HG02759 (cell line): ENCODE data around the gene GAK.

ENCODE experiments used
- ATAC-seq: cut with Tn5 transposase; IDR thresholded peaks from one replicate; pipeline ENCODE4 v1.9.1; 2021; ENCODE audit warnings: mild to moderate bottlenecking, moderate library complexity; ENCODE audit not compliant: unreplicated experiment

The GAK gene

DNA sequence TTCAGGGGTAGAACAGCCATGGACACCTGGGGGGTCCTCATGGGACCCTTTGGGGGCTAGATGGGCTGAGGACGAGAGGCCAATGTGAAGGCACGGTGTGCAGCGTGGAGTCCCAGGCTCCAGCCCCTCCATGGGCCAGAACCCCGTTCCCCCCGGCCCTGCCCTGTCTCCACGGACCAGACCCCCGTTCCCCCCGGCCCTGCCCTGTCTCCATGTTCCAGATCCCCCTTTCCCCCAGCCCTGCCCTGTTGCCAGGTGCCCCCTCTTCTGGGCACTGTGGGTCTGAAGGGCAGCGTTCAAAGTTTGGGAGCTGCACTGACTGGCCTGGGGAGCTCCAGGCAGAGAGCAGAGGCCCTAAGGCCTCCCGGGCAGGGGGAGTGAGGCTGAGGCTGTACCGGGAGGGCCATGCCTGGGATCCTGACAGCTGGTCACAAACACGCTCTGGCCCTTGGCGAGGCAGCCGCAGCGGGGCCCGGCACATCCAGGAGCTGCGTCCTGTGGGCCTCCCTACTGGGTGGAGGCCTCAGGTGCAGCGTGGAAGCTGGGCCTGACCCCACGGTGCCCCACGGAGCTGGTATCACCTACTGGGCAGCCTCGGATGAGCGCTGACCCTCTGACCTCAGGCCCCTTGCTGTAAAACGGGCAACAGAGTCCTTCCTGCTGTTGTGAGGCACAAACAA, 32.4 kb upstream of the GAK start:
- no peak for ATAC-seq

DNA sequence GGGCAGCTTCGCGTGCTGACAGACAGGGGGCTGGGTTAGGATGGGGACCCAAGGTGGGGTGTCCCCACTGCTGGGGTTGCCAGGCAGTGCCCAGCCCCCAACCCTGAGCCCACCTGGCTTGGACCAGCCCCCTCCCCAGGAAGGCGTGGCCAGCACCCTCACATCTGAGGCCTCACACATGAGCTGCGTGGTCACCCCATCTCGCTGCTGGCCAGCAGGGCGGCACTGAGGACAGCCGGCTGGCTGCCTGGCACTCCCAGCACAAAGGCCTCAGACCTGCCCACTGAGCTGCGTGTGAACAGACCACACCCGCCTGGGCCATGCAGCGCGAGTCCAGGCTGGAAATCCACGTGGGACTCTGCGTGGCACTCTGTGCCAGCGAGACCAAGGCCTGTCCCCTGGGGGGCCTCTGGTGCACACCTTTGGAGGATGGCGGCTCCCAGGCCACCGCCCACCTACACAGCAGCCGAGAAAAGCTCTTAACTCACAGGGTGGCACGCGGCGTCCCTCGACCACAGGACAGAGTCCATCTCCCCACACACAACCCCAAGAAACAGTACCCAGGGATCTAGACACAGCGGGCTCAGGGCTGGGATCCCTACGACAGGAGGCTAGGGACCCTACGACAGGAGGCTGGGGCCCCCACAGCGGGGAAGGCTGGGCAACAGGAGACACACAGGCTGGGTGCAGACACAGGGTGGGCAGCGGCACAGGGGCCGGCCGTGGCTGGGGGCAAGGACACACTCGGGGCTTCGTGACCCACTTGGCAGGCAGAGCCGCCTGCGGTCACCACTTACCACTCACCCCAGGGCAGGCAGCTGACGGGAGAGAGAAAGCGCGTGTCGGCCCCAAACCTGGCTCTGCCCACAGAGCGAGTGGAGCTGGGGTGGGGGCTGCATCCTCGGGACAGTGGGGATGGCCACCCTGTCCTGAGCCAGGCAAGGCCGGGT, 31.4 kb upstream of the GAK start:
- ATAC-seq: no peak

DNA sequence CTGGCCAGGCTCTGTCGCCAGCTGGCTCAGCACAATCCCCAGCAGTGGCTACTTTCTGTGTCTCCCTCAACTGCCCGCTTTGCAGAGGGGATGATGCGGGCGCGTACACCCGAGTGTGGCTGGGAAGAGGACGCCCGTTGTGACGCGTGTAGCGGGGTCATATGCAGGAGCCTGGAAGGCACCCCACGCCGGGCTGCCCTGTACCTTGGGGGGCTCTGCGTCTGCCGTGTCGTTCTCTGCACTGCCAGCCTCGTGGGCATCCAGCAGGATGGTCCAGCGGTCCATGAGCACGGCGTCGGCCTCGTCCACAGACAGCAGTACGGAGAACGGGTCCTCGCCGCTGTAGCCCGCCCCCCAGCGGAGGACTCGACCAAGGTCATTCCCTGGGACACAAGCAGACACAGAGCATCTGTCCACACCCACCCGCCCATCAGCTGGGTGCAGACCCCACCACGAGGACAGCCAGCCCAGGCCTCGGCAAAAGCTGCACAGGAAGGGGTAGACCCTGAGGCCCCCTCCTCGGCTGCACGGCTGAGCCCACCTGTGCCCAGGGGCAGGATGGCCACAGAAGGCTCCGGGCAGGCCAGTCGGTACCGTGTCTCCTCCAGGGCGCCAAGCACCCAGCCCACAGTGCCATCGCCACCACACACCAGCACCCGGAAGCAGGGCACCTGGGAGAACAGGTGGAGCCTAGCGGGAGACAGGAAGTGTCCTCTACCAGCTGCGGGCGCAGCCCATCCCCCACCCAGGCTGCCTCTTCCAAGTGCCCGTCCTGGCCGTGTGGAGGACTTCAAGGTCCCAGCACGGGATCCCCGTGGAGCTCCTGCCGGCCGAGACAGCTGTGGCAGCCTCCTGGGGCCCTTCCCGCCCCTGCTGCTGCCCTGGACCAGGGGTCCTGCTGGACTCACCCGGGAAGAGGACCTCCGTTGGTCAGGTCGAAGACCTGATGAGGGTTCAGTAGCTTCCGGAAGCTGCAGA, 30.4 kb upstream of the GAK start:
- no peak for ATAC-seq

DNA sequence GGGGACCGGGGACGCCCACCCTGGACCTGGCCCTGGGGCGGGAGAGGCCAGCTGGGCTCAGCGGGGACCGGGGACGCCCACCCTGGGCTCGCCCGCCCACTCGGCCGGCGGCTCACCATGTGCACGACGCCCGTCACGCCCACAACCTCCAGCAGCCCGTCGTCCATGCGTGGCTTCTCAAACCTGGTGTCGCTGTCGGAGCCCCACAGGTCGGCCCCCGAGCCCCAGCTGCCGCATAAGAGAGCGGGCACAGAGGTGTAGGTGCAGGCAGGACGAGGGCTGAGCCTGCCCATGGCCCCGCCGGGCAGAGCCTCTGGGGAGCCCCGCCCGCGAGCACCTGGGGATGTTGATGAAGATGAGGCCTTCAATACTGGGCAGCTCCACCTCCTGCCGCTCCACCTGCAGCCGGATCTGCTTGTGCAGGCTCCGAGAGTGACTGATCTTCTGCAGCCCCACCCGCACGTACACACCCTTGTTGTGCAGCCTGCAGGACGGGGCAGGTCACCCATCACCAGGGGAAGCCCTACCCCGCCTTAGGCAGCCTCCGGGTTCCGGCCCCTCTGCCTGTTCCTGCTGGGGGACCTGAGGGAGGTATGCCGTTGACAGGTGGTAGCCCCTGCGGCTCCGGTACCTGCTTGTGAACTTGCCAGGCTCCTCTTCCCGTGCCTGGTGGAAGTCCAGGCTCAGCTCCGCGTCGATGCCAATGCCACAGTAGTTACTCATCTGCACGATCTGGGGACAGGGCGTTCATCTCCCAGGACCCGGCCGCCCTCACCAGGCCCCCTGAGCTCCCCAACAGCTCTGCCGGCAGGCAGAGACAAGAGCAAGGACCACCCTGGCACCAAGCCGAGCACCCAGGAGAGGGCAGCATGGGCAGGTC, 29.5 kb upstream of the GAK start:
- ATAC-seq: no peak

GRCh38 chr4:960636-961350, 28.7 kb upstream of the GAK start:
- ATAC-seq: no peak

DNA sequence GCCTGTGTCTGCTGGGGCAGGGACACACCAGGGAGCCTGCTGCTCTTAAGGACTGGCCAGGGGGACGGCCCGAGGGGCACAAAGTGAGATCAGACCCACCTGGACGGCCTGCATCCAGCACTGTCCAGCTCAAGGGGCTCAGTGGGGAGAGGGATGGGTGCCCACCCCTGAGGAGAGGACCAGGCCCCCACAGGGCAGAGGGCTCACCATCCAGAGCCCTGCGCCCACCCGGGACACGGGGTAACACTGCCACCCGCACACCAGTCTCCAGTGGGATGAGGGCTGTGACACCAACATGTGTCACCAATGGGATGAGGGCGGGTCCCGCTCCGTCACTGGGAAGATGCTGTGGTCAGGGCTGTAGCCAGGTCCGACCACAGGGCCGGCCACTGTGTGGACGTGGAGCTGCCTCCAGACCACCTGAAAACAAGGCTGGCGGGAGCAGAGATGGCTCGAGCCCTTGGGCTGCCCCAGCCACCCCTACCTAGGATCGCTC, 28.1 kb upstream of the GAK start:
- ATAC-seq: no peak

DNA sequence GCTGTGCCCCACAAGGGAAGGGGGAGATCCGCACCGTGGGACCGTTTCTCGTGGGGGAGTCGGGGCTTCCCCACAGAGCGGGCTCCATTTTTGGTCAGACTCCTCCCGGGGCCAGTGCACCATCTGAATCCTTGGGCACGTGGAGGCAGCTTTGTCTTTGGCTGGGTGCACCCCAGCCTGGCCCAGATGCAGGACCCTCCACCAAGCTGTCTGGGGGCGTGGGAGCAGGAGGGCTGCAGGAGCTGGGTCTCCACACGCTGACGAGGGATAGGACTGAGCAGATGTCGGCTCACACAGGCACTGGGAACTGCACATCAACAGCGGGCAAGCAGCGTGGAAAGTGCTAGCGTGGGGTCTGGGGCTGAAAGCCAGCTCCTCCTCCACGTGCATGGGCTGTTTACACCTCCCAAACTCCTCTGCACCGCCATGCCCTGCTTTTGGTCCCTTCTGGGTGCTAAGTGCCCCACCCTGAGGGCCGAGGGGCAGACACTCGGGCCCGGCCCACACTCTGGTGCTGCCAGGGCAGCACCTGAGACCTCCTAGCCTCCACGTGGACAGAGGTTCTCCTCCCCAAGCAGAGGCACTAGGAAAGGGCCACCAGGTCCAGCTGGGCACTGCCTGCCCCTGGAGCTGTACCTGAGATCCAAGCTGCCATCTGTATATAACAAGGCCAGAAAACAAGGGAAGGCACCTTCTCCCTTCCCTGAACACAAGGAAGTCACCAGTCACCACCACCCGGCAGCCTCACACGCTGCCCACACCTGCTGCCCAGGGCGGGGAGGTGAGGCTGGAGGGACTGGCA, 27.4 kb upstream of the GAK start:
- no peak for ATAC-seq

GRCh38 chr4:958696-959337, 26.7 kb upstream of the GAK start:
- no peak for ATAC-seq

- no peak for ATAC-seq
Measured at GRCh38 chr4:958314-958665, 26.2 kb upstream of the GAK start.

DNA sequence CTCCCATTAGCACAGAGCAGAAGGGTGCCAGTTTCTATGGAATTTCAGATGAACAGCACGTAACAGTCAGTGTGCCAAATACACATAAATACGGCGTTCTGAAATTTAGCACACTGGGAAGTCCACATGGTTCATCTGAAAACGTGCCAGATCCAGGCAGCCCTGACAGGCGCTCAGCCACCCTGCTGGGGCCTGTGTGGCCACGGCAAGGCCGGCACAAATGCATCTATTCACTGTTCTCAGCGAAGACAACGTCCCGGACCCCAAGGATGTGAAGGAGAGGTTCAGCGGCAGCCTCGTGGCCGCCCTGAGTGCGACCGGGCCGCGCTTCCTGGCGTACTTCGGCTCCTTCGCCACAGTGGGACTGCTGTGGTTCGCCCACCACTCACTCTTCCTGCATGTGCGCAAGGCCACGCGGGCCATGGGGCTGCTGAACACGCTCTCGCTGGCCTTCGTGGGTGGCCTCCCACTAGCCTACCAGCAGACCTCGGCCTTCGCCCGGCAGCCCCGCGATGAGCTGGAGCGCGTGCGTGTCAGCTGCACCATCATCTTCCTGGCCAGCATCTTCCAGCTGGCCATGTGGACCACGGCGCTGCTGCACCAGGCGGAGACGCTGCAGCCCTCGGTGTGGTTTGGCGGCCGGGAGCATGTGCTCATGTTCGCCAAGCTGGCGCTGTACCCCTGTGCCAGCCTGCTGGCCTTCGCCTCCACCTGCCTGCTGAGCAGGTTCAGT, 25.6 kb upstream of the GAK start:
- no peak for ATAC-seq

DNA sequence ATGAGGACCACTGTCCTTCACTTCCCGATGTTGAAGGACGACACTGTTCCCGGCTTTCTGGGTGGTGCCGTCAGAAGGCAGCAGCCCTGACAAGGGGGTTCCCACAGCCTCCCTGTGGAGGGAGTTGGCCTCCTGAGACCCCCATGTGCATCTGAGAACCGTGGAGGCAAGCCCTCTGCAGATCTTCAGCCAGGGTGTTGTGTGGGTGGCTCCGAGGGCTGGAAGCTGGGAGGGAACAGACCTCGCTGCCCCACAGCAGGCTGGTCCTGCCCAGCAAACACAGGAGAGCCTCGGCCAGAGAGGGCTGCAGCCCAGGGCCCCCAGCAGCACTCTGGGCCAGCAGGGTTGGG, 25.1 kb upstream of the GAK start:
- ATAC-seq: no peak

DNA sequence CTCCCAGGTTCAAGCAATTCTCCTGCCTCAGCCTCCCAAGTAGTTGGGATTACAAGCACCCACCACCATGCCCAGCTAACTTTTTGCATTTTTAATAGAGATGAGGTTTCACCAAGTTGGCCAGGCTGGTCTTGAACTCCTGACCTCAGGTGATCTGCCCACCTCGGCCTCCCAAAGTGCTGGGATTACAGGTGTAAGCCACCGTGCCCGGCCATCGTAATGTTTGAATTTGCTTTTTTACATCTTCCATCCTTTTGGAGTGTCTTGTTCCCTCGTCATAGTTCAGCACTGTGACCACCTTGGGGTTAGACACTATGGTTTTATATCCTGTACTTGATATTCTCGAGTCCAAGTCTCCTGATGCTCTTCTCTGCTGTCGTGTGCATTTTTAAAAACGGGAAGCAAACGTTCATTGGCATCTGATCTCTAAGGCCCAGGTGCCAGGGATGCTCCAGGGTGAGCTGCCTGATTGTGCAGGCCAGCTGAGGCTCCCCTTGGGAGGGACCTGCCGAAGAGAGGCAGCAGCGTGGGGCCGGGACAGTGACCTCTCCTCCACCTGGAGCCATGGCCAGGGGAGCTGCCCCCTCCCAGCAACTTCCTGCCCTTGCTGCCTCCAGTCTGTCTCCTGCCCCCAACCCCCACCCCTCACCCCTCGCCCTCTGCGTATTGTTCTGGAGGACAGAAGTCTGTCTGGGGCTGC, 24.6 kb upstream of the GAK start:
- no peak for ATAC-seq

GRCh38 chr4:955931-956381, 23.8 kb upstream of the GAK start:
- no peak for ATAC-seq

- no peak for ATAC-seq
Measured at GRCh38 chr4:955161-955921, 23.2 kb upstream of the GAK start.

- ATAC-seq: no peak
Measured at GRCh38 chr4:954211-955020, 22.3 kb upstream of the GAK start.
